NB4 (cell line): ENCODE results near the gene CHST14.

Source experiments
- CTCF ChIP-seq: IDR thresholded peaks from one replicate; pipeline ENCODE4 v1.5.1; 2012; ENCODE audit warnings: low read depth, low read length
- POLR2A ChIP-seq: IDR thresholded peaks from 2 replicates; pipeline ENCODE4 v1.6.1; 2011; ENCODE audit warnings: mild to moderate bottlenecking; ENCODE audit not compliant: insufficient read length; ENCODE audit errors: extremely low read depth

GRCh38 chr15:40501487-40501886 is 30.7 kb downstream of the CHST14 start:
- TF ChIP-seq CTCF (no peak), POLR2A (no peak)
